Caco-2 (cell line): ENCODE results near the gene THBD. TPM values are rescaled to one million over a fixed set of nuclear protein-coding genes. Genes with fewer than 3 reads are reported as not detected.

Experiments used
- BruUV-seq: library from RNA; stranded (reverse); fragments of 400-500 nt; replicated peaks from 2 replicates; lab custom pipeline; 2021; lab: Mats Ljungman, UMichigan
- CTCF ChIA-PET: fragments of 300-600 bp; sonication (Branson Sonifier 250); formaldehyde crosslinking; loops from one replicate; lab custom pipeline; 2022; ENCODE audit warnings: antibody characterized with exemption; lab: Charles Lee
- POLR2A ChIA-PET: fragments of 300-600 bp; sonication (Branson Sonifier 250); formaldehyde crosslinking; loops from one replicate; lab custom pipeline; 2022; ENCODE audit warnings: antibody characterized with exemption; lab: Charles Lee
- DNase-seq, 2 experiments: peaks; one replicate each; pipeline versions ENCODE4 v3.0.0 to v3.0.0-alpha.2; 2020 to 2022
- H3K27me3 ChIP-seq: replicated peaks from 2 replicates; pipeline ENCODE4 v1.6.0; 2011; ENCODE audit warnings: low read length; ENCODE audit not compliant: control insufficient read depth, insufficient read depth
- H3K36me3 ChIP-seq: 2 replicates; pipeline ENCODE4 v1.5.1; 2011; ENCODE audit warnings: low read length; ENCODE audit not compliant: control insufficient read depth, insufficient read depth
- H3K4me1 ChIP-seq: fragments of 250-450 bp; sonication (Bioruptor Pico); 2 replicates; pipeline ENCODE4 v1.5.1; 2020; ENCODE audit warnings: mild to moderate bottlenecking
- H3K4me3 ChIP-seq: 2 replicates; pipeline ENCODE4 v1.5.1; 2011; ENCODE audit warnings: low read depth, mild to moderate bottlenecking, control low read depth, low read length
- H3K9me3 ChIP-seq: fragments of 250-450 bp; sonication (Bioruptor Pico); 2 replicates; pipeline ENCODE4 v1.5.1; 2020; ENCODE audit warnings: mild to moderate bottlenecking, moderate library complexity
- H3K27ac Mint-ChIP-seq: one replicate; pipeline ENCODE4 v1.8.0; 2022; ENCODE audit warnings: mixed read lengths; ENCODE audit not compliant: unreplicated experiment
- H3K27me3 Mint-ChIP-seq: one replicate; pipeline ENCODE4 v1.8.0; 2022; ENCODE audit warnings: mixed read lengths; ENCODE audit not compliant: insufficient read depth, unreplicated experiment
- H3K36me3 Mint-ChIP-seq: one replicate; pipeline ENCODE4 v1.8.0; 2022; ENCODE audit warnings: mild to moderate bottlenecking, mixed read lengths; ENCODE audit not compliant: insufficient read depth, unreplicated experiment
- H3K4me1 Mint-ChIP-seq: one replicate; pipeline ENCODE4 v1.8.0; 2022; ENCODE audit warnings: low read depth, mixed read lengths; ENCODE audit not compliant: unreplicated experiment
- H3K4me3 Mint-ChIP-seq: one replicate; pipeline ENCODE4 v1.8.0; 2022; ENCODE audit warnings: mild to moderate bottlenecking, moderate library complexity, mixed read lengths; ENCODE audit not compliant: unreplicated experiment
- H3K9me3 Mint-ChIP-seq: one replicate; pipeline ENCODE4 v1.8.0; 2022; ENCODE audit warnings: mixed read lengths; ENCODE audit not compliant: unreplicated experiment
- CTCF ChIP-seq, 2 experiments: fragments of 200-600 bp in 1 of 2; IDR thresholded peaks; 1 replicate in 1 of 2; 2 replicates in 1 of 2; pipeline versions ENCODE4 v1.5.1 to v1.8.0; 2011 to 2022; ENCODE audit warnings: antibody characterized with exemption in 1 of 2, control low read depth in 1 of 2, inconsistent platforms in 1 of 2, low read depth in 1 of 2, low read length in 1 of 2, mild to moderate bottlenecking in 1 of 2, moderate library complexity in 1 of 2; ENCODE audit not compliant: insufficient read depth in 1 of 2, severe bottlenecking in 1 of 2, unreplicated experiment in 1 of 2
- intact Hi-C: fragments of 100-400 bp; cut with micrococcal nuclease; formaldehyde crosslinking; loops from one replicate; pipeline ENCODE4 v1.10.0; 2022; ENCODE audit not compliant: unreplicated experiment
- total RNA-seq: library from RNA; stranded (reverse); gene quantifications from 2 replicates; pipeline ENCODE4 v1.2.3, GENCODE V29; 2022

Gene THBD
- total RNA-seq, 1 experiment from 2014 or later: 0.77 TPM

- BruUV-seq: no TSS peak
- H3K4me3 ChIP-seq: peak overlapping the region; percentile 45
- CTCF ChIA-PET: interaction anchor here (0.7 to 2.0 kb wide), 15 partner anchors 10 to 359 kb away, joined by 3 to 14 read pairs (median 4); no protein-coding TSS in a partner anchor
- peaks cover 32% of the 10 kb centered on the region for H3K4me1 Mint-ChIP-seq
- peak; percentile 46 to 65 for TF ChIP-seq CTCF (IDR thresholded peaks at IDR 0.05; ENCODE audit: insufficient read depth in 1 of 2, low read depth in 1 of 2, low read length in 1 of 2, severe bottlenecking in 1 of 2, unreplicated experiment in 1 of 2)
- H3K27me3 Mint-ChIP-seq: no peaks in the 10 kb centered on the region
- no peaks in the 10 kb centered on the region for H3K27me3 ChIP-seq
- H3K9me3 Mint-ChIP-seq: no peaks in the 10 kb centered on the region
- no peaks in the 10 kb centered on the region for H3K9me3 ChIP-seq
- no peaks in the 10 kb centered on the region for H3K36me3 Mint-ChIP-seq
- peaks cover 30% of the 10 kb centered on the region for H3K4me1 ChIP-seq
- peak; percentile 78 to 82 for DNase-seq
- intact Hi-C loops: loop anchor here (1.0 to 10.0 kb wide), 3 partner anchors 114 to 289 kb away; no protein-coding TSS in a partner anchor
- H3K27ac Mint-ChIP-seq: peak overlapping the region; percentile 97
- no peaks in the 10 kb centered on the region for H3K36me3 ChIP-seq
- H3K4me3 Mint-ChIP-seq: peak overlapping the region; percentile 85
- POLR2A ChIA-PET: interaction anchor here (0.6 to 1.4 kb wide), 8 partner anchors 15 to 359 kb away, joined by 3 to 8 read pairs (median 3); no protein-coding TSS in a partner anchor
Measured at GRCh38 chr20:23050847-23051627, 1.6 kb upstream of the THBD start.

- H3K27ac Mint-ChIP-seq: peak overlapping the region; percentile 97
- Histone ChIP-seq H3K4me3 (peak overlapping the region; percentile 45), H3K27me3 (no peaks in the 10 kb centered on the region), H3K9me3 (no peaks in the 10 kb centered on the region), H3K4me1 (peaks cover 30% of the 10 kb centered on the region), H3K36me3 (no peaks in the 10 kb centered on the region)
- DNase-seq: peak in 1 of 2 experiments; percentile 34
- TF ChIP-seq CTCF (IDR thresholded peaks at IDR 0.05; ENCODE audit: insufficient read depth in 1 of 2, low read depth in 1 of 2, low read length in 1 of 2, severe bottlenecking in 1 of 2, unreplicated experiment in 1 of 2): no peak
- TSS peak; percentile 46 for BruUV-seq
- H3K36me3 Mint-ChIP-seq: no peaks in the 10 kb centered on the region
- ChIA-PET POLR2A (interaction anchor here (0.6 to 1.4 kb wide), 9 partner anchors 15 to 359 kb away, joined by 3 to 8 read pairs (median 3); no protein-coding TSS in a partner anchor), CTCF (interaction anchor here (0.7 to 2.0 kb wide), 11 partner anchors 11 to 359 kb away, joined by 3 to 14 read pairs (median 4); no protein-coding TSS in a partner anchor)
- H3K27me3 Mint-ChIP-seq: no peaks in the 10 kb centered on the region
- peaks cover 32% of the 10 kb centered on the region for H3K4me1 Mint-ChIP-seq
- intact Hi-C loops: loop anchor here (1.0 to 10.0 kb wide), 3 partner anchors 115 to 290 kb away; no protein-coding TSS in a partner anchor
- peak overlapping the region; percentile 85 for H3K4me3 Mint-ChIP-seq
- H3K9me3 Mint-ChIP-seq: no peaks in the 10 kb centered on the region
Measured at GRCh38 chr20:23050076-23050838, 785 bp upstream of the THBD start.
